Measurements from ENCODE around the gene TMPRSS7.
"Not testable (repeated sequence)": the region's sequence is repeated elsewhere in the genome, so short reads cannot be mapped to it uniquely, and the experiment has no call there.

The TMPRSS7 gene

DNA sequence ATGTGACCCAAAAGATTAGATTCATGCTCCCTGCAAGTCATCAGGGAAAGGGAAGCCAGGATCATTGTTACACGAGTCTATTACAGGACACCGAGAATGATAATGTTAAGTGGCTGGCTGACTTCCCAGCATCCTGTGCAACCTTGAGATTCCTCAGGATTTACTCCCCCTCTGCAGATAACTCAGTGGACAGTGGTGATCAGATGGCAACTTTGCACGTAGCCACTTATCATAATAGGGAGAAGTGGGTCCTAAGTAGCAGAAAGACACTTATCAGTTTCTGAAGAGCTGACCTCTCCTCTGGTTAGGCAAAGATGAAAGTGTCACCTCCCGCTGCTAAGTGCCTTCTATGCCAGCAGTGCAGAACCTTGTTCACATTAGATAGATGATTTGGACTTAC is 6.7 kb upstream of the TMPRSS7 start:
- no peak for DNase-seq (ENCODE audit: low spot score)
- no peak overlapping the region for H3K4me3 ChIP-seq (ENCODE audit: severe bottlenecking)
- no peak overlapping the region for H3K27ac ChIP-seq (ENCODE audit: poor library complexity, severe bottlenecking)
- no peaks in the 10 kb centered on the region for H3K27me3 ChIP-seq (ENCODE audit: insufficient read depth, poor library complexity, severe bottlenecking)
- H3K4me1 ChIP-seq (ENCODE audit: insufficient read depth, poor library complexity, severe bottlenecking): peaks cover 7% of the 10 kb centered on the region
- TF ChIP-seq CTCF (IDR thresholded peaks at IDR 0.05; ENCODE audit: poor library complexity, severe bottlenecking): no peak
- H3K36me3 ChIP-seq (ENCODE audit: low read depth): no peaks in the 10 kb centered on the region
- ATAC-seq (ENCODE audit: low read depth): no peak
- no peaks in the 10 kb centered on the region for H3K9me3 ChIP-seq (ENCODE audit: severe bottlenecking)

DNA sequence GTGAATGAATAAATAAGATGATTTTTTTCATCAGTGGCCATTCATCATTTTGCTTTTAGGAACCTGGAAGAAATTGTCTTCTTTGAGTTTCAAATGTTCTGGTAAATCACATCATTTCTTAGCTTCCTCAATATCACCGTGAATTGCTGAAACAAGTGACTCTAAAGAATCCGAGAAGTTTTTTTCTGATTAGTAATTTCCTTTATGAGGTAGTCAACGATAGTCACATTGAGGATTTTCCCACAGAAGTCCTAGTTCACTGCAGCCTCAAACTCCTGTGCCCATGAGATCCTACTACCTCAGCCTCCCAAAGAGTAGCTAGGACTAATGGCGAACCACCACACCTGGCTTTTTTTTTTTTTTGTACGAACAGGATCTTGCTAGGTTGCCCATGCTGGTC is 3.6 kb upstream of the TMPRSS7 start:
- Histone ChIP-seq H3K4me1 (ENCODE audit: insufficient read depth, poor library complexity, severe bottlenecking) (peaks cover 7% of the 10 kb centered on the region), H3K9me3 (ENCODE audit: severe bottlenecking) (no peaks in the 10 kb centered on the region), H3K27me3 (ENCODE audit: insufficient read depth, poor library complexity, severe bottlenecking) (no peaks in the 10 kb centered on the region), H3K36me3 (ENCODE audit: low read depth) (no peaks in the 10 kb centered on the region), H3K4me3 (ENCODE audit: severe bottlenecking) (no peak overlapping the region), H3K27ac (ENCODE audit: poor library complexity, severe bottlenecking) (no peak overlapping the region)
- no peak for ATAC-seq (ENCODE audit: low read depth)
- DNase-seq (ENCODE audit: low spot score): no peak
- no peak for TF ChIP-seq CTCF (IDR thresholded peaks at IDR 0.05; ENCODE audit: poor library complexity, severe bottlenecking)

GRCh38 chr3:112032098-112032731 is 2.3 kb upstream of the TMPRSS7 start:
- Histone ChIP-seq H3K27ac (ENCODE audit: poor library complexity, severe bottlenecking) (no peak overlapping the region), H3K36me3 (ENCODE audit: low read depth) (no peaks in the 10 kb centered on the region), H3K4me1 (ENCODE audit: insufficient read depth, poor library complexity, severe bottlenecking) (peaks cover 7% of the 10 kb centered on the region), H3K27me3 (ENCODE audit: insufficient read depth, poor library complexity, severe bottlenecking) (no peaks in the 10 kb centered on the region), H3K9me3 (ENCODE audit: severe bottlenecking) (no peaks in the 10 kb centered on the region), H3K4me3 (ENCODE audit: severe bottlenecking) (no peak overlapping the region)
- no peak for TF ChIP-seq CTCF (IDR thresholded peaks at IDR 0.05; ENCODE audit: poor library complexity, severe bottlenecking)
- no peak for DNase-seq (ENCODE audit: low spot score)
- ATAC-seq (ENCODE audit: low read depth): no peak

DNA sequence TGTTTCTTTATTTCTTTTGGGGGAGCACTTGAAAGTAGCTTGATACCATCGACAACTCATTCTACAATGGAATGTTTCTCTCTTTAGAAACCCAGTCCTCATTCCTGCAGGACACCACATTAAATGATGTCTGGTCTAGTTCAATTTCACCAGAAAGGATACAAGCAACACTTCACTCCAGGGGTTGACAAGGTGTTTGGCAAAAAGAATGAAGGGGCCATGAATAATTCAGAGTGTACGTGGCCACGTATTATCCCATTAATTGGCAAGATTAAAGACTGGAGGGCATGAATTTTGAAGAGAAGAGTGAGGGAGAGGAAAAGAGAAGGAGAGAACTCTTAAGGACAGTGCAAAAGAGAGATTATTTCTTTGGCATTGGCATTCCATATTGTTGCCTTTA is 705 bp downstream of the TMPRSS7 start:
- no peak for TF ChIP-seq CTCF (IDR thresholded peaks at IDR 0.05; ENCODE audit: poor library complexity, severe bottlenecking)
- Histone ChIP-seq H3K4me3 (ENCODE audit: severe bottlenecking) (no peak overlapping the region), H3K4me1 (ENCODE audit: insufficient read depth, poor library complexity, severe bottlenecking) (peaks cover 6% of the 10 kb centered on the region), H3K9me3 (ENCODE audit: severe bottlenecking) (no peaks in the 10 kb centered on the region), H3K27me3 (ENCODE audit: insufficient read depth, poor library complexity, severe bottlenecking) (no peaks in the 10 kb centered on the region), H3K27ac (ENCODE audit: poor library complexity, severe bottlenecking) (no peak overlapping the region), H3K36me3 (ENCODE audit: low read depth) (no peaks in the 10 kb centered on the region)
- ATAC-seq (ENCODE audit: low read depth): no peak
- DNase-seq (ENCODE audit: low spot score): no peak

- H3K27me3 ChIP-seq (ENCODE audit: insufficient read depth, poor library complexity, severe bottlenecking); DNase-seq (ENCODE audit: low spot score); ATAC-seq (ENCODE audit: low read depth); H3K9me3 ChIP-seq (ENCODE audit: severe bottlenecking); H3K4me1 ChIP-seq (ENCODE audit: insufficient read depth, poor library complexity, severe bottlenecking); H3K36me3 ChIP-seq (ENCODE audit: low read depth); H3K4me3 ChIP-seq (ENCODE audit: severe bottlenecking); H3K27ac ChIP-seq (ENCODE audit: poor library complexity, severe bottlenecking): not testable (repeated sequence)
Measured at GRCh38 chr3:112037194-112037593, 2.7 kb downstream of the TMPRSS7 start.
